HG03571 (cell line): Measurements from ENCODE around the gene MIER1.

Source experiments
- ATAC-seq: cut with Tn5 transposase; IDR thresholded peaks from one replicate; pipeline ENCODE4 v1.9.1; 2021; ENCODE audit not compliant: unreplicated experiment

Gene MIER1

DNA sequence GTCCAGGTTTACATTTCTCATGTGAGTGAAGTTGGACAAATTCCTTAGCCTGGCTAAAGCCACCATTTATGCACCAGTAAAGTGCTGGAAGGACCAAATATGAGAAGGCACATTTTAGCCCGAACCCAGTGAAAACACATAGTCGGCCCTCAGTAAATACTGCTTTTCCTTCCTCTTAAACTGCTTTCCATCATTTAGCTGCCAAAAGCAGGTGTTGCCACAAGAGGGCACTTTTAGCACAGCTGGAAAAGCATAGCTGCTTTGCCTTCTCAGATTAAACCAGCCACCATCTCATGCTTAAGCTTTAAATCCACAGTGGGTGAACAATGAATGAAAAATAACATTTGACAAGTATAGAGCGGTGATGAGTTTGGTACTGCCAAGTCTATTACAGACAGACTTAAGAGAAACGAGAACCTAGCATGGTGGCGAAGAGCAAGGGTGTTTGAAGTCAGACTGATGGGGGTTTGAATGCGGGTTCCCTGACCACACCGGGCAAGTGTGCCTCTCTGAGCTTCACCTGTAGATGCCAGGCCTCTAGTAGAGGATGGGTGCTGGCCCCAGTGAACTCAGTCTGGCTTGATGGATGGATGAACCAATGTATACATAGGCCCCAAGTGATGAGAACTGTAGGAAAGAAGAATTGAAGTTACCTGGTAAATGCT is 71.4 kb downstream of the MIER1 start:
- ATAC-seq: peak; percentile 65

DNA sequence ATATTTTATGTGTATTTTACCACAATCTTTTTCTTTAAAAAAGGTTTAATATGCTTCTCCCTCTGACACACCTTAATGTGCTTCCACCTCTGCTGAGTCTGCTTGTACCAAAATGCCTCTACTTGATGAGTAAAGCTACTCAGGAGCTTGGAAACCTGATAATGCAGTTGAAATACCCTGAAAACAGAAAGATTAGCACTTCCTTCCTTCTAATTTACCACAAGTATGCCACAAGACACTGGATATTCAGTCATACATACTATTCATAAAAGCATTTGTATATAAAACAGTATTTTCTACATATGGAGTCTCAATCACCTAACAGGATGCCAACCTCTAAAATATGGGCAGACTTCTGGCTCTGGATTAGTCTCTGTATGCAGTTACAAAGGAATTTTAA is 74.2 kb downstream of the MIER1 start:
- ATAC-seq: no peak

DNA sequence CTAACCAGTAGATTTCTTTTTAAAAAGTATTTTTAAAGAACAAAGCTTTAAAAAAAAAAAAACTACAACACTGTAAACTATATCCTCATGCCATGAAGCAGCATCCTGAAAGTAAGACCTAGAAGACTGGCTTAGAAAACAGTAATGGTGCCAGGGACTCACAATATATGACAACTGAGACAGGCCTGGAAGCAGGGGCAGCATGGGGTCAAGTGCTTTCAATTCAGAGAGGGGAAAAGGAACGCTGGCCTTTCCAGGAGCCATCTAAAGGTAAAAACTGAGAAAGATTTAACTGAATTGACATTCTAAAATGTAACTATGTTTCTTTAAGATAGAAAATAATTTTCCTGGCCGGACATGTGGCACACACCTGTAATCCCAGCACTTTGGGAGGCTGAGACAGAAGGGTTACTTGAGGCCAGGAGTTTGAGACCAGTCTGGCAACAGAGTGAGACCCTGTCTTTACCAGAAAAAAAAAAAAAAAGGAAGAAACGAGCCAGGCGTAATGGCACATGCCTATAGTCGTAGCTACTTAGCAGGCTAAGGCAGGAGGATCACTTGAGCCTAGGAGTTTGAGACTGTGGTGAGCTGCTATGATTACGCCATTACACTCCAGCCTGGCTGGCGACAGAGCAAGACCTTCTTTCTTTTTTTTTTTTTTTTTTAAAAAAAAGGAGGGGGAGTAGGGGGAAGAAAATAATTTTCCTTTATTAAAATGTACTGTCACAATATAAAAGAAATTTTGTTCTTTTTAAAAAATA is 75.0 kb downstream of the MIER1 start:
- no peak for ATAC-seq

DNA sequence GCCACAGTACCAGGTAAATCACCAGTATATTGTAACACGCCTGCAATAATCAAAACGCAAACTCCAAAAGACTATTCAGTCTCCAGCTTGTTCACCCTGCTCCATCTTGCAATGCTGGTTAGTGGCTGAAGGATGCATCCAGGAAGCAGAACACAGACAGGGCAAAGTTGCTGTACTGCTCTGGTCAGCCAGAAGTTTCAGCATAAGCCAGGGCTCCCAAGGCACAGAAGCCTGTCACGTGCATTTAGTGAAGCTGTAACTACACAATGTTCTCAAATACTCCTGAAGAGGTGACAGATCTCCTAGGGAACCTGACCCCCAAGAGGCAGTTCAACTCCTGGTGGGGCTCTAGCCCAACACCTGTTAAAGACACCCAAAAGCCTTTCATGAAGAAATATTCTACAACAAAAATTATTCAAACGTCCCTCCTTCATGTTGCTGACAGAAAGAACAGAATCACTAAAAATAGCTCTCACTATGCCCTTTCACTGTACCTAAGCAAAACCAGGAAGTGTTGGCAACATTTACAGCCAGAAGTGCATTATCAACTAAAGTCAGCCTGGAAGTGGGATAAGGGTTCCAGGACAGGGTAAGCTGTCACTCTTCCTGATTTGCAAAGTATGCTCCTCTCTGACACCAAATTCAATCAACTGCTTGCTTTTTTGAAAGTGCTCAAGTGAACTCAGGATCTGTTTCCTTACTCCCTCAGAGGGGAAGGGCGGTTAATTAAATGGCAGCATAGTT is 77.1 kb downstream of the MIER1 start:
- no peak for ATAC-seq

DNA sequence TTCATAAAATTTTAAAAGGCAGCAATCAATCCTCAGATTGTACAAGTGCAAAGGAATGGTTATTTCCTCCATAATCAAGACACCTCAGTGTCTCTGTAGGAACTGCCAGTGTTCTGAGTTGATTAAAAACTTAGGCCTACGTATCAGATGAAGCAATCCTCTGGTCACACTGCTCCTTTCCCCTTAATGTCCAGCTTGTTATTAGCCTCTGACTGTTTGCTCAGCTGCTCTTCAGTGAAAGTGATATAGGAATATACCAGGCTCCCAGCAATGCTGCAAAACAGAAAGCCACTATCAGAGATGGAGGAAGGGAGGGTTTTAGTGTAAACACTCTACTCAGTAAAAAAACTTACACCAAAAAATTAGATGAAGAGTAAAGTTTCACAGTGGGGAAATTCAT is 79.4 kb downstream of the MIER1 start:
- no peak for ATAC-seq

DNA sequence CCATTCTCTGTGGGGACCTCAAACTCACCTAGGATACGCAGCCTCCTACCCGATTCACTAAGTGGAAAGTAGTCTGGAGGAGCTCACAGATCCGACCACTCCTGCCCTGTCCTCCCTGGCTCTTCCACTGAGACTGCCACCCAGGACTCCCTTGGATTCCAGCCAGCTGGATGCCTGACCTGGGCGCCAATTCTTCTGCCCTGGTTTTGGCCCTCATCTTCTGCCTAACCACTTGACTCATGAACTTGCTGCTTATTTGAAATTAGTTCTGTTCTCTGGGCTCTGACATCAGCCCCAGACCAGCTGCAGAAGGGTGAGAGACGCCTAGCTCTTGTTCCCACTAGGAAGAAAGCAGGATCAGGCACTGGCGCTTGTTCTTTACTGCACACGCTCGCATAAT is 80.3 kb downstream of the MIER1 start:
- no peak for ATAC-seq

DNA sequence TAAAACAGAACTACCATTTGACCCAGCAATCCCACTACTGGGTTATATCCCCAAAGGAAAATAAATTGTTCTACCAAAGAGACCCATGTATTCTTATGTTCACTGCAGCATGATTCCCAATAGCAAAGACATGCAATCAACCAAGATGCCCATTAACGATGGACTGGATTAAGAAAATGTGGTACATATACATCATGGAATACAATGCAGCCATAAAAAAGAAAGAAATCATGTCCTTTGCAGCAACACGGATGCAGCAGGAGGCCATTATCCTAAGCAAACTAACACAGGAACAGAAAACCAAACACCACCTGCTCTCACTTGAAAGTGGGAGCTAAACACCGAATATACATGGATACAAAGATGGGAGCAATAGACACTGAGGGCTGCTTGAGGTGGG is 85.0 kb downstream of the MIER1 start:
- no peak for ATAC-seq

DNA sequence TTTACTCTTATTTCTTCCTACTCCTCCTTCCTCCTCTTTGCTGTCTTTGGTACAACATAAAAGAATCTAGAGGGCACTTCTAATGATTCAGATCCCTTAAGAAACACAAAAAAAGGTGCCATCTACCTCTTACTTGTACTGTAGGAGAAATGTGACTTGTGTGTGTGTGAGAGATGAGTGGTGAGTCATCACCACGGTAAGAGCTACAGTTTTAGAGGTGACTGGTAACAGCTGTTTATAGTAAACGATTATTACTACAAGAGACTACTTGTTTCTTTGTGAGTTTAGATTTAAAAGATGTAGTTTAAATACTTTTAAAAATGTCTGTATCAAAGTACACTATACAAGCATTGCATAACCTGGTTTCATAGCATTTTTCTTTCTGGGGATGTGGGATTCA is 88.8 kb downstream of the MIER1 start:
- ATAC-seq: no peak

DNA sequence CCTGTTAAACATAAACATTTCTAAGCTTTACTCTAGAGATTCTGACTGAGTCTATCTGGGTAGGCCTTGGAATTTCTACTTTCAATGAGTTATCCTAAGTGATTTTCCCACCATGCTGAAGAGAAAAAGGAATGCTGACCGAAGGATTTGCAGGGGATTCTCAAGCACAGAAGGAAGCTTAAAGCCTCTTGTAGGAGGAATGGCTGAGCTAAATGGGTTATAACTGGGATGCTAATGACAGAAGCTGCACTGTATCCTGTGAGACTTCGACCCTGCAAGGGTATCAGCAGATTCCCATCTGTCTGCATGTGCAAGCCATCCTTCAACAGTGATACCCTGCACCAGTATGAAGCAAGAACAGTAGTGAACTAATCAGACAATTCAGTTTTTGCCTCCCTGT is 93.8 kb downstream of the MIER1 start:
- ATAC-seq: no peak

DNA sequence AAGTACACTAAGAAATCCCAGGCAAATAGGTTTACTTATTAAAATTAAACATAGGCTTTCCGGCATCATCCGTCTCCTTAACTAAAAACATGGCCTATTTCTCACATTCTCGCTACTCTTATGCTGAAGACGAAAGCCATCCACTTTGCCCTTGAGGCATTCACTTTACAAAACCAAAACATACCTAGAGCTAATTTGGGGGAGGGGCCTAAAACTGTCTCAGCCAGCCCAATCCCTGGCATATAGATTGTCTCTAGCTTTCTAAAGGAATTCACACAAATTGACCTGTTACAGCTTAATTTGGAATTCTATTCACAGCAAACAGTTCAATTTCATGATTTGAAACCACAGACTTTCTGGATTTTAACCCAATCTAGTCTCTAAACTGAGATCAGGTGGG is 94.3 kb downstream of the MIER1 start:
- no peak for ATAC-seq

DNA sequence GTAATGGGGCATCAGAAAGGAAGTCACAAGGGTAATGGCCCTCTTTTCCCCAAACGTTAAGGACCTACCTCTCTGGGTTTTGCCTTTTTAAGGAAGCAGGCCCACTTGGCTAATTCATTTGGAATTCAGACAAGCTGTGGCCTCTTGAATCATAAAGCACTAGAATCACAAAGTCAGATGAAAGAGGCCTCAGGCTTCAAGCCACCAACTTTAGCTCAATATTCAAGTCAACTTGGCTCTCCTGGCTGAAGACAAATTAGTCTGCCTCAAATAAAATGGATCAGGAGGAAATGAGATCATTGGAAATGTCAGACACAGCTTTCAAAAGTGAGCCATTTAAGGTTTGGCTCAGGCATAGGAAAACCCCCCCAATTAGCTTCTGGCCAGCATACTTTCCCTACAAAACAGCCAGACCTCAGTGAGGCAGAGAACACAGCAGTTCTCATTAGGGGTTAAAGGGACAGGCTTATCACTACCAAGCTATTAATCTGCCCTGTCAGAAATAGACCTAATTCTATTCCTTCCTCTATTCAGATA is 94.9 kb downstream of the MIER1 start:
- ATAC-seq: no peak

DNA sequence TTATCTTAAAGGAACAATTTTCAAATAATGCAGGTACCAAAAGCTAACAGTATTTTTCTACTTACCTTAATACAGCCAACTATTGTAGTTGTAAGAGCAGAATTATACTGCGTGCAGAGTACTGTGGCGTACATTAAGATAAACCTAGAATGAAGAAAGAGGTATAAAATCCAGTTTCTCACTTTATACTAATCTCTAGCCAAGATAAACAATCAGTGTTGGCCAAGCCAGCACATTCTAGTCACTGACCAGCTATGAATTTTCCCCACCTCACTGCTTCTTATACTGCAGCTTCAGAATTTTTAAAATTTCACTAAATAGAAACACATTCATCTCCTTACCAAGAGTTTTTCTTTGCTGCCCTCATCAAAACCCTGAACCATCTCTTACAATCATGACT is 95.5 kb downstream of the MIER1 start:
- ATAC-seq: no peak

DNA sequence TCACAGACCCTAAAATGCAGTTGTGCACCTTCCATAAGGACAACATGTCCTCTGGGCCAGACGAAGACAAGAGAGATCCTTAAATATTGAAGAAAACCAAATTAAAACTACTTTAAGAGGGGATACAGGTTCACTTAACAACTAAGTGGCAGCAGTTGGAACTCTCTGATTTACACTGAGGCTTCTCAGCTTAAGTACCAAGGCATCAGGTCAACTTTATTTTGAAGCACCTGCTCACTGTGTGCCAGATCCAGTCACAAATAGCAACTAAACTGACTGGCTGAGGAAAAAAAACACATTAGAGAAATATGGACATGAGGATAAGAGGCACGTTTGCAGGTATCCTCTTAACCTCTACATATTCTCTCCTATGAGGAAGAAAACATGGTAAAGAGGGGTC is 96.0 kb downstream of the MIER1 start:
- ATAC-seq: no peak

DNA sequence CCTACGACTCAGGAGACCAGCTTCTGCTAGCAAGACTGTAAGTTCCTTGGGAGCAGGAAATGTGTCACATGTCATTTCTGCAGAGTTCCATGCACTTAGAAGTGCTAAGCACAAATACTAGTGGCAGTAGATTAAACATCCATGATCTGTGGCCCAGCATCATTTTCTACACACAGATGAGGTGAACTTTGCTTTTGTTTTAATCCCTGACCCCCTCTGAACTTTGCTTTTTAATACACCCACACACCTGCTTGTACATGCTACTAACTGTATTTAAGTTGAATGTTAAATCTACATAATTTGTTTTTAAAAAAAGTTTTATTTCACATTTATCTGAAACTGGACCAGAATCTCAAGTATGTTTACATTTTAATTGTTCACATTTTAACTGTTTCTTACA is 104.7 kb downstream of the MIER1 start:
- ATAC-seq: no peak

DNA sequence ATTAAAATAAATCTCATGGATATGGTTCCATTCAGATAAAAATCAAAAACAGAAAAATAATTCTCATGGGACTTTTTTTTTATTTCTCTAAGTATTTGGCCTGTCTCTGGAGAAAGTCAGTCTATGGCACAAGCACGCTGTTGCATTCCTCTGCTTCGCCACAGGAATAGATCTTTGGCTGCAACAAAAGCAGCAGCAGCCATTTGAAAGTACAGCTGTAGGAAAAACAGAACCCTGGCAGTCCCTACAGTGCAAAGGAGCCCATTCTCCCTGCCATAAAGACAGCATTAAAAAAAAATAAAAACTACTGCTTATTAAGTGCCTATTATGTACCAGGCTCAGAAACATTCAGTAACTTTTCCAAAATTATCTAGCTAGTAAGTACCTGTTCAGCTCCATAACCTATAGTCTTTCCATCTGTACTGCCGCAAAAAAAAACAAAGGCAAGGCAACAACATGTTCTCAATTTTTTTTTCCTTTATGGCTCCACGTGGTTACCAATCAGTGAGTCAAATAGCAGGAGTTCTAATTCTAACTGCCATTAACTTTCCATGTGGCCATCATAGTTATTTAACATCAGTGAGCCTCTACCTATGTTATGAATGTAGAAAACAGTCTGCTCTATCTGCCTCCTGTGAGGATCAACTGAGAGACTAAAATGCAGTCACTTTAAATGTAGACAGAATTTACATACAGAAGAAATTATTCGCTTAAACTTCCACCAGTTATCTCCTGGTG is 106.5 kb downstream of the MIER1 start:
- no peak for ATAC-seq

DNA sequence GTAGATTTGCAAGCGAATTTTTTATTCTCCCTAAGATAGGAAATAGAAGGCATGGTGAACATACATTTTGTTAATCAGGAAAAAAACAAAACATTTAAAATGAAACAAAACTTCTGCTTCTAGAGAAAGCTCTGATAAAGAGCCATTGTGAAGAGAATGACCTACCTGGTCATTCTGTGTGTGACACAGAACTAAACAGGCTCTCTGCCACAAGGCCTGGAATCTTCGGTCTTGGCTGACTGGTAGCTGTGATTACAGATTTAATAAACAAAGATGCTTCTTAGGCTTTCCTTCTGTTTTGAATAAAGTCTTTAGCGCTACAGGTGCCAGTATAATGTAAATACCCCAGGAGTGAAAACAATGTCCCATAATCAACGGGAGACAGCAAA is 107.1 kb downstream of the MIER1 start:
- ATAC-seq: no peak
